Right forelimb (tissue), 1 donor: Measurements from ENCODE around the gene FGFR2.
"Not testable (repeated sequence)": the region's sequence is repeated elsewhere in the genome, so short reads cannot be mapped to it uniquely, and the experiment has no call there.

Experiments
- DNase-seq: peaks from one replicate; pipeline ENCODE4 v3.0.0-alpha.2; 2018

The FGFR2 gene

GRCh38 chr10:121583857-121584256 is 14.4 kb downstream of the FGFR2 start:
- DNase-seq: no peak

GRCh38 chr10:121583258-121583657 is 15.0 kb downstream of the FGFR2 start:
- no peak for DNase-seq

- no peak for DNase-seq
Measured at GRCh38 chr10:121580276-121581116, 17.7 kb downstream of the FGFR2 start.

GRCh38 chr10:121579656-121580055 is 18.6 kb downstream of the FGFR2 start:
- no peak for DNase-seq

GRCh38 chr10:121578965-121579364 is 19.3 kb downstream of the FGFR2 start:
- DNase-seq: no peak

GRCh38 chr10:121578298-121578697 is 19.9 kb downstream of the FGFR2 start:
- DNase-seq: no peak

- DNase-seq: no peak
Measured at GRCh38 chr10:121577568-121577967, 20.7 kb downstream of the FGFR2 start.

GRCh38 chr10:121576139-121576538 is 22.1 kb downstream of the FGFR2 start:
- DNase-seq: no peak

GRCh38 chr10:121574519-121575166 is 23.6 kb downstream of the FGFR2 start:
- DNase-seq: no peak

GRCh38 chr10:121573538-121573941 is 24.7 kb downstream of the FGFR2 start:
- no peak for DNase-seq

GRCh38 chr10:121572859-121573537 is 25.2 kb downstream of the FGFR2 start:
- DNase-seq: no peak

- no peak for DNase-seq
Measured at GRCh38 chr10:121570315-121570714, 27.9 kb downstream of the FGFR2 start.

GRCh38 chr10:121568275-121568674 is 30.0 kb downstream of the FGFR2 start:
- no peak for DNase-seq

- no peak for DNase-seq
Measured at GRCh38 chr10:121567569-121567968, 30.7 kb downstream of the FGFR2 start.

GRCh38 chr10:121566755-121567154 is 31.5 kb downstream of the FGFR2 start:
- DNase-seq: no peak

GRCh38 chr10:121559326-121560026 is 38.8 kb downstream of the FGFR2 start:
- no peak for DNase-seq

GRCh38 chr10:121558238-121558637 is 40.0 kb downstream of the FGFR2 start:
- no peak for DNase-seq

- DNase-seq: no peak
Measured at GRCh38 chr10:121556918-121557573, 41.2 kb downstream of the FGFR2 start.

- DNase-seq: no peak
Measured at GRCh38 chr10:121556455-121556854, 41.8 kb downstream of the FGFR2 start.

GRCh38 chr10:121554916-121555315 is 43.3 kb downstream of the FGFR2 start:
- not testable (repeated sequence) for DNase-seq

- no peak for DNase-seq
Measured at GRCh38 chr10:121553511-121554264, 44.6 kb downstream of the FGFR2 start.

- DNase-seq: no peak
Measured at GRCh38 chr10:121552746-121553145, 45.5 kb downstream of the FGFR2 start.
